NCI-H524 (cell line): Measurements from ENCODE around the gene C22orf39.

Experiments
- DNase-seq, 2 experiments: peaks; one replicate each; lab custom pipeline; 2025; lab: John Stamatoyannopoulos, UW

C22orf39 gene

DNA sequence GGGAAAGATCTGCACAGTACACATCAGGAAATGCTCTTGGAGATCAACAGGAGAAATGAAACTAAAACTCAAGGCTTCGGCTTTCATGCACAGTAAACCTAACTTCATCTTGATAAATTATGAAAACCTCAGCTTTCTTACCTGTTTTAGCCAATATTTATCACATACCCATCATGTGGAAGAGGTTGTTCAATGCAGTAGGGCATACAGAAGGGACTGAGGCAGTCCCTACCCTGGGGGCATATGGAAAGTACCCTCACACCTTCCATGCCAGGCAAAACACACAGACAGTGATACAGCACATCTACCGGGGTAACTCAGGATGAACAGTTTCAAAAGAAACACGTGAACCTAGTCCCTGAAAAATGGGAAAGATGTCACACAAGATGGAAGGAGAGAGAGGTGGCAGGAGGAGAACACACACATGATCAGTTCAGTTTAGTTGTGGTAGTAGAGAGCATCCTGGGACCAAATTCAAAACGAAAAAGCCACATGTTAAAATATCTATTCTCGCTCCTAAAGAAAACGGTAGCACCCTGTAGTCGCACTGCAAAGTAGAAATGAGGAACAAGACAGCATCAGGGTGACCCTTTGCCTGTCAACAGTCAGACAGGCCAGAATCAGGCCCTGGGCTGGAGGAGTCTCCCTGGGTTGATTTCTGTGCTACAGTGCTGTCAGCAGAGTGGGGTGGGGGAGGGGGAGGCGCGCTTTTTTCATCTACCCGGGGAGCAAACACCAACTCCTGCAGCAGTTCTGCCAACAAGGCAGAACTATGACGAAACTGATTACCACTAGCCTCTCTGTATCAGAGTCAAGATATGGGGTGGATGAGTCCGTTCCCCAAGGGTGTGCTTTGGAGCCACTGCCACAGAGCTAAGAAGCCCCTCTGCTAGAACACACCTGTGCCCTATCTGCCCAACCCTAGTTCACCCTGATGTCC lies 17.3 kb downstream of the C22orf39 start:
- no peak for DNase-seq

DNA sequence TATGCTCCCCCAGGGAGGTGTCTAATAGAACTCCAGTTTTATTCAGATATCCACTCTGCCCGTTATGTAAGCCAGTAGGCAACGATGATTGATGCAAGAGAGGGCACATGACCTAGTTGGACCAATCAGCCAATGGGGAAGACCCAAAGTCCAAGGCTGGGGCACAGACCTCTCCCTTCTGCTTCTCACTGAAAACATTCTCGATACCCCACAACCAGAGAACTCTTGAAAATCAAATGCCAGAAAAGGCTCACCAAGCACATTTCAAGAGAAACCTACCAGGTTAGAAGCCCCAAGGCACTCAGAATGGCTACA lies 23.4 kb downstream of the C22orf39 start:
- DNase-seq: no peak

DNA sequence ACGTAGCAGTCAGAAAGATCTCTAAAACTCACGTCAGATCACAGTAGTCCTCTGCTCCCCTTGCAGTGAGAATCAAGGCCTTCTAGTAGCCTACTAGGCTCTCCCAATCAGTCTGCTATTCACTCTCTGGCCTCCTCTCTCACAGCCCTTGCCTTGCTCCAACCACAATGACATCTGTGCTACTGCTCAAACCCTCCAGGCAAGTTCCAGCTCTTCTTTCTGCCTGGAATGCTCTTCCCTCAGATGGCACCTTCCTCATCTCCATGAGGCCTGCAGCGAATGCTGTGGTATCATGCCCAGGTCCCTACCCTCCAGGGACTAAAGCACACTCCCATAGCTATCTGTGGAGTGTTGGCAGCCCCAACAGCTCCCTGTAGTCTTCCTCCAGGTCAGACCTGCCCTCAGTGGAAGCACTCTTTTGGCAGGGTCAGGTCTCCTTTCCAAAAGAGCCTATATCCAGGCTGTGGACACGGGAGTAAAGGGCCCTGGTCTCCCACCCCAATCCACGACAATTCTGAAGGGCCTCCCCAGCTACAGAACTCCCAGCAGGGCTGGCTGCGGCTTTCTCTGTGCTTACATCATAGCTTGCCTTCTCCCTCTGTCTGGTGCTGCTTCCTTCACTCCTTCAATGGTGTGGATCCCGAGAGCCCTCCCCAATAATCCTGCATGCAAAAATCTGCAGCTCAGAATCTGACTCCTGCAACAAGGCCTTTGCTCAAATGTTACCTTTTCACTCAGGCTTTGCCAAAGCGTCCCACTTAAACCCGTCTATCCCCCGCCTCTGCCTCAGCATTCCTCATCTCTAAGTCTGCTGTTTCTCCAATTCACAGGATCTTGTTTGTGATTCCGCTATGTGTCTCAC lies 24.8 kb downstream of the C22orf39 start:
- no peak for DNase-seq

DNA sequence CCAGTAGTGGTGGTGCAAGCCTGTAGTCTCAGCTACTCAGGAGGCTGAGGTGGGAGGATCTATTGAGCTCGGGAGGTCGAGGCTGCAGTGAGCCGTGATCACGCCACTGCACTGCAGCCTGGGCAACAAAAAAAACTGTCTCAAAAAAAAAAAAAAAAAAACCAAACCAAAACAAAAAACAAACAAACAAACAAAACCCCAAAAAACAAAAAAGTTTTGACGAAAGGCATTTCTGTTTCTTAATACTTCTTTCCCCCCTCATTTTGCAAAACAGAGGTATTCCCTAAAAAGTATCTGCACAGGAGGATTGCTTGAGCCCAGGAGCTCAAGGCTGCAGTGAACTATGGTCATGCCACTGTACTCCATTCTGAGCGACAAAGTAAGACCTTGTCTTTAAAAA lies 27.2 kb downstream of the C22orf39 start:
- DNase-seq: no peak

DNA sequence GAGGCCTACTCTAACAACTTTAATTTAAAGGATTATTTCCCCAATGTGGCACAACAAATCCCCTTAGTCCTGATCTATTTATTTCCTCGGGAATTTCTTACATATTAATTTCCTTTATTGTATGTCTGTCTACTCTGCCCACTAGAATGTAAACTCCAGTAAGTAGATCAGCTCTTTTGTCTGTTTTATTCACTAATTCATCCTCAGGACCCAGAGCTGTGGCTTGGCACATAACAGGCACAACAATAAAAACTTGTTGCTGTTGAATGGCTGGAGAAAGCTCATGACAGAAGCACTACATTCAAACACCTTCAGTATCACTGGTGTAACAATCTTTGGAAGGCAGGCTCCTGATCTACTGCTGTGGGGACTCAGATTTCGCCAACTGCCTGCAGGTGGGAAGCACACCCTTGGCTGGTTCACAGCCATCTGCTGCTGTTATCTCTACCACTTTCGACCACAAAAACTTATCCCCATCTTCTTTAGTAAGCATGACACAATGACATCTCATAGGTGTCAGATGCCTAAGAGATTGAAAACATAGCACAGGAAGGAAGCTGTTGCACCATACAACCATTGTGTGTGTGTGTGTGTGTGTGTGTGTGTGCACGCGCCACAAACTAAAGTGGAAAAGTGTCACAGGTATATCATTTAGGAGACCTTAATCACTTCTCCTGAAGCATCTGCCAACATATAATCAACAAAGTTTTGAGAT lies 27.9 kb downstream of the C22orf39 start:
- peak in 1 of 2 experiments; percentile 63 for DNase-seq

DNA sequence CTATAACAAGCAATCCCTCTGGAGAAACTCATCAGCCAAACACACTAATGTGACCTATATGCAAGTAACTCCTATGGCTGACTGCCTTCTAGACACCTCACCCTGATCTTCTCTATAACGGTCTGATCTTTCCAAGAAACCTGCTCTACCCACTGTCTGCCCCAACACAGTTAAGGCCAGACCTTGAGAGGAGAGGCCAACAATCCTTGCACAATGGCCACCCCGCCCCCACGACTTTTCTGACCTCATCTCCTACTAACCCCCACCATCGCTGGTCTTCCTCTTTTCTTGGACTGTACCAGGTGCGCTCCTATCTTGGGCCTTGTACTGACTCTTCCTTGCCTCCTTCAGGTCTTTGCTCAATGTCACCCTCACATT lies 28.4 kb downstream of the C22orf39 start:
- no peak for DNase-seq

DNA sequence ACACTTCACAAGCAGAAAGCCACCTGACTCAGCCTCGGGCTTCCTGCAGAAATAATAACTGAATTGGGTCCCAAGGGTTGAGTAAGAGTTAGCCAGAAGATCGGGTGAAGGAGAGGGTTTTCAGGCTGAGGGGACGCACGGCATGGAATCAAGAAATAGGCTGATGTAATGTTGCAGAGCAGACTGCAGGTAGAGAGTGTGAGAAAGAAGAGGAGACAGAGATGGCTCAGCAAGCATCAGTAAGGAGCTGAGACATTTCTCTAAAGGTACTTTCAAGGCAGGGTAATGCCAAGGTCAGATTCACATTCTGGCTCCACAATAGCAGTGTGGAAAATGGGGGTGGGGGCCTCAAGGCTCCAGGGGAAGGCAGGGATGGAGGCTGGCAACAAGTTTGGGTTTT lies 34.6 kb downstream of the C22orf39 start:
- no peak for DNase-seq

DNA sequence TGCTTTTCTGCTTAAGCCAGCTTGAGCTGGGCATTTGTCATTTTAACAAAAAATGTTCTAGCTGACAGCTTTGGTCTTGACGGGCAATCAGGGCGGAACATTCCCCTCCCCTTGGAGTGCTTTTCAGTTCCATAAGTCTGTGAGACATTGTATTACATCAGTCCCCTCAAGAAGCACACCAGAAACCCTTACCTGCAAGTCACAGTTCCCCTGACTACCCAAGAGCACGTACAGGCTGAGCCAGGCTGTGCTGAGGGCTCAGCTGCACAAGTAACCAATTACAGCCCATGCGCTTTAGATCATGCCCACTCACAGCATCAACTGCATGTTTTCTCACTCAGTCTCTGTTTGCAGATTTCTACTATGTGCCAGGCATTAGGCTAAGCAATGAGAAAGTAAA lies 35.0 kb downstream of the C22orf39 start:
- no peak for DNase-seq

DNA sequence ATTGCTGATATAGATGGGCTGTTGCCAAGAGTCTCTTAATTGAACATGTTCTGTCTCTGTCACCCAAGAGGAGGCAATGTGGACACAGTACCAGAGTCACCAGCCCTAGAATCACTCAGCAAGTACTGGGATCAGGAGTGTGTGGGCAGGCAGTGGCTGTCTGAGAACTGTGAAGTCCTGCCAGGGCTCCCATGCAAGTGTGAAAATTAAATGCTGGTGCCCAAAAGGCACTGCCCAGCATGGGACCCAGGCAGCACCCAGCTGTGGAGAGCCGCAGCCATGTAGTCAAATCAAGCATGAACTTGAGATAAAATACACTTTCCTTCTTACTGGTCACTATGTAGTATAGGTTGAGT lies 35.8 kb downstream of the C22orf39 start:
- DNase-seq: no peak

DNA sequence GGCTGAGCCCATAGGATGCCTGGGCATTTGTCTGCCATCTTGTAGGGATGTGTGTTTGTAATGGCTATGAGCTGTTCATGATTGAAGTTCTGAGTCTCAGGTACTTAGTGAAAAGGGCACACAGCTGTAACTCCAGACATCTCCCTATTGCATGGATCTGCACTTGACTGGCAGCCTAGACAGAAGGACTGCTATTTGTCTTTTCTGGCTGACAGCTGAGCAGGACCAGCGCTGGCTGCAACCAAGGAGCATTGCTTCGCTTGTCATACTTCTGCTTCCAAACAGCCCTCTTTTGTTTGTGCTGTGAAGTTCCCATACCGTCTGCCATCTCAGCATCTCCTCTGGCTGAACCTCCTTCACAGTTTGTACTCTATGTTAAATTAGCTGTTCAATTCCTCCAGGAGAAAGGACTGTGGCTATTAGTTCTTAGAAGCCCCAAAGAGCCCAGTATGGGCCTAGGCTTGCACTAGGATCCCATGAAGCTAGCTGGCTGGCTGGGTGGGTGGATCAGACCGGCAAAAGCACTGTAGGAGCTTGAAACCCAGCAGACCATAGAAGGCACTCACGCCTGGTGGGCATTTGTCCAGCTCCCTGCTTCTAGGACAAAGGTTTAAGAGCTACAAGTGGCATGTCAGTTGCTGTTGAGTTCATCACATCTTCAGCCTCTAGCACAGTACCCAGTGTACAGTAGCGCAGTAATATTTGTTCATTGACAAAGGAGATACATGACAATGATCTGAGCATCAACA lies 36.4 kb downstream of the C22orf39 start:
- no peak for DNase-seq

DNA sequence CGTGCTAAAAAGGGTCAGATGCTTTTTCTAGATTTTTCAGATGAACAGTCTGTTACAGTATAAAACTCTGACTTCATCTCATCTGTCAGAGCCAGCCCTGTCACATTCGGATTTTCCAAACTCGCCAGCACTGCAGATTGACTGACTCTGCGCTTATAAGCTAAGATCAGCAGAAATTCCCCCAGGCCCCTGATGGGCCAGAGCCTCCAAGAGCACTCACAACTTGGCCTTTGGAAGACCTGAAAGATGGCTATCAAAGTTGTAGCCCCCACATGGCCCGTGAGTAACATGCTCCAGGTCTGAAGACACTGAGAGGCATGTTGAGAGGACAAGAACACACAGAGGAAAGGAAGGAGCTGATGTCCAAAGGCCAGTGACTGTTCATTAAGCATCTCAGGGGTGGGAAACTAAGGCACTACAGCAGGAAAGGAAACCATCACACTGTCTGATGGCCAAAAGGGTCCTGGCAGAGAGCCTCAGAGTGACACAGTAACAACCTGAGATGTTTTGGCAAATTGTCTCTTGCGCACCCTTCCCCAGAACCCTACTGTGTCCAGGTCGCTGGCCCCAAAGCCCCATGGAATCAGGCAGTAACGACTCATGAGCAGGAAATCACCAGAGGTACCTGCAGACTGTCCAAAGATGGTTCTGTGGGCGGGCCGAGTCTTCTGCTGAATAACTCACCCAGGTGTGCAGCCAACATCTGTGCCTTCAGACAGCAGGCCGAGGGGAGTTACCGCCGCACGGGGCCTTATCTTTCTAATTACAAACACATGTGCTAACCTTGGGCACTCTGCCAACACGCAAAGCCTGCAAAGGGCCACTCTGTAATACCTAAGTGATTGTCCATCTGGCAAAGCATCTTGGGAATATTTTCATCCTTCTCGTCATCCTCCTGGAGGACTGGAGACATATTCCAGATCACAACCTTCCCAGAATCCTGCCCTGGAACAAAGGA lies 39.6 kb downstream of the C22orf39 start:
- DNase-seq: peak; percentile 77 to 94

DNA sequence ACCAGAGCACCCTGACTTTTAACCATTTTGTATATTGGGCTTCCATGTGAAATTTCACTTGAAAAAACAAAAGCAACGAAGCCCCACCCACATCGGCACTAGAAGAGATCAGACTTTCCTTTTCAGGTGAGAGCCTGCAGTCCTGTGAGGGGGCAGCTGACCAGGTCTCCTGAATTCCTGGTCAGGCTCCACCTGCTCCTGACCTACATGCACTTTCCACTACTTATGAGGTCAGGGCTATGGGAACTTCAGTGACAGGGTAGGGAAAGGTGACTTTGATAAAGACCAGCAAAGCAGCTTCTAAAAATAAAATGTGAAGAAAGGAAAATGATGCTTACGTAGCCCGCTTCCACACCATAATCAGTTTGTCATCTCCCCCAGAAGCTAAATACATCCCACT lies 40.7 kb downstream of the C22orf39 start:
- DNase-seq: no peak

DNA sequence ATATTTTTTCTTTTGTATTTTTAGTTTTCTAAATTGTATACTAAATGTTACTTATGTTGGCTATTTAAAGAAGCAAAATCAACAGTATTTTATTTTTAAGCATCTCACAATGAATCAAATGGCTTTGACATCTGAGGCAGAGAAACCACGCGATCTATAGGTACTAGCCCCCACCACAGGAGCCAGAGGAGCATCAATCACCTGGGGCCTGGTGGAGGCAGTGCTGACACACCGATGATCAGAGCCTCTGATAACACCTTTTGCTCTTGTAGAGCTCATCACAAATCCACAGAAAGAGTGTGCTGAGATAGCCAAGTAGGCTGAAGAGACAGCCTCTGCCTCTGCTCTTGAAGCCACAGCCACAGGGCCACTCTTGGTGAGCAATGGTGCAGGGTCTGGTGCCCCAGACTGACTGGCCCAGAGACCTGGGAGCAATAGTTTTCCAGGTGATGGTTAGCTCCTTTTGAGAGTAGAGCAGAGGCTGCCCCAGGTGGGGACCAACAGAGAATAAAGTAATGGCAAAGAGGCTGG lies 41.2 kb downstream of the C22orf39 start:
- DNase-seq: no peak

DNA sequence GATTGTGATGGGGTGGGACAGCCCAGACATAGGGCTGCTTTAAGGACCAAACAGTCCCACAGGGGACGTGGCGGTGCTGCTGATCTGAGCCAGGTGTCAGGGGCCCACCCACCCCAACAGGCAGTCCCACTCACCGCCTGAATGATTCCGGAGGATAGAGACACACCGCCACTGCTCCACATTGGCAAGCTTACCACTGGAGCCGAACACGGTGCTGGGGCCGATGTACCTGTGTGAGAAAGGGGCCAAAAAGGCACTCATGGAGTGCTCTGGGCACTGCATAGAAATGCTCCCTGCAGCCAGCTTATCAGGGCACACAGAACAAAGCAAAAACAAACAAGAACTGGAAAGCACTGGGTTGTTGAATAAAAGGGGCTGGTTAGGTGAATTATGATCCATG lies 41.9 kb downstream of the C22orf39 start:
- no peak for DNase-seq

DNA sequence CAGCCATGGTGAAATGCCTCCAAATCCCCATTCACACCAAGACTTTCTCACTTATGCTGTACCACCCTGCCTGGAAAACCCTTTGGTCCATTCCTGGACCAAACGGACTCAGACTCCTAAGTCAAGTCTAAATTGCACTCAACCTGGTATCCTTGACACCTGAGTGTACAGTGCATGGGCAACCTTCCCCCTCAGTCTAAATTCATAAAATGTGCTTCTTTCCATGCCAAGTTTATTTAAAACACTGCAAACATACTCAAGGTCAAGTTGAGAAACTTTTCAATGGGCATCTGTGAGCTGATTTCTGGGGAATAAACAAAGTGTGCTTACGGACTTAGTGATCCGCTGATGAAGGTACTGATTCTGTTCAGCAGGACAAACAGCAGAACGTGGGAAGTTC lies 42.4 kb downstream of the C22orf39 start:
- no peak for DNase-seq

DNA sequence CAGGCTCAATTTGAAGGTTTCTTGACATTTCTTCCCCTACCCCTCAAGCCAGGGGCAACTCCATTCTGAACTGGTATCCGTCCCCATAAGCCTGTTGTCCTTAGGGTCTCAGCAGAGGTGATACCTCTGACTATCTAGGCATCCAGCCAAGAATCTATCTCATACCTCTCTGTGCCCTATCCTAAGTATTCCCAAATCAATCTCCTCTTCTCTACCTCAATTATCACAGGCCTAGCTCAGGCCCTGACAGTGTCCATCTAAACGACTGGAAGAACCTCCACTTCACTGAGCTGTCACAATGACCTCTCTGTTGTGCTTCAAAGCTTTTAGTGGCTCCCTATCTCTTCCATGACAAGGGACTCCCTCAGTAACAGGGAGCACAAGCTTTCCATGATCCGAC lies 42.8 kb downstream of the C22orf39 start:
- DNase-seq: no peak

DNA sequence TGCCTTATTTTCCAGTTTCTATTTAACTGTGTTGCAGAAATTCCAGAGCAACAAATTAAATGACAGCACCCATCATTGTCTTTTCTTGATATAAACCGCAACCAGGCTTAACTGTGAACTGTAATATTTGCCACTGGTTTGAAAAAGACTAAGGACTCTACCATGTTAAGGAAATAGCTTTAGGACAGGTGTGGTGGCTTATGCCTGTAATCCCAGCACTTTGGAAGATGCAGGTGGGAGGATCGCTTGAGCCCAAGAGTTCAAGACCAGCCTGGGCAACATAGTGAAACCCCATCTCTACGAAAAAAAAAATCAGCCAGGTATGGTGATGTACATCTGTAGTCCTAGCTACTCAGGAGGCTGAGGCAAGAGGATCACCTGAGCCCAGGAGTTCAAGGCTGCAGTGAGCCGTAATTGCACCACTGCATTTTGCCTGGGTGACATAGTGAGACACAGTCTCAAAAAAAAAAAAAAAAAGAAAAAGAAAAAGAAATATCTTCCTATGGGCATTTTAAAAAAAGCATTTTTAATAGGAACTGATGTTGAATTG lies 44.8 kb downstream of the C22orf39 start:
- DNase-seq: no peak

DNA sequence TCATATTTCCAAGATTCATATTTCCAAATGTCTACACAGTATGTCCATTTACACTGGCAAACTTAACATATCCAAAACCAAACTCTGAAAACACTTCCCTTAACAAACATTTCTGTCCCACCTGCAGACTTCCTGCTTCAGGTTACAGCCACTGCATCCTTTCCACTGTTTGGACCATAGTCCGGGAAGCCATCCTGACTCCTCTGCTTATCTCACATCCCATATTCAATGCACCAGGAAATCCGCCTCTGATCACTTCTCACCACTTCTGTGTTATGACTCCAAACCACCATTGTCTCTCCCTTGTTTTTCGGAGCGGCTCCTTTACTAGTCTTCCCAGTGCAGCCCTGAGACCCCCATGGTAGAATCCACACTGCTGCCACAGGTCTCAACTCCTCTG lies 46.0 kb downstream of the C22orf39 start:
- DNase-seq: no peak

DNA sequence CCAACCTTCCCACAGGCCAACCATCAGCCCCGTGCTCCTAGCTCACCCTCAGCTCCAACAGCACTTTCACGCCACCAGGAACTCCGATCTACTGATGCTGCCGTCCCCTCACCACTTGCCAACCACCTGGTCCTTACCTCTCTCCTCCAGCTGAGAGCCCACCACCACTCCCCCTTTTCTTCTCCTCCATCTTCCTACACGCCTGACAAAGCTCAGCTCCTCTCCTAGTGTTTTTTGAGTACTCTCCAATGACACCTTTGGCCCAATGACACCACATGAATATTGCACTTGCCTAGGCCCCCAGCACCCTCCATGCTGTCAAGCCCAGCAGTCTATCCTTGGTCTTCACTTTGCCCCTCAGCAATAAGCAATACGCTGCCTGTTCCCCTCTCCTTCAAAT lies 46.6 kb downstream of the C22orf39 start:
- no peak for DNase-seq

DNA sequence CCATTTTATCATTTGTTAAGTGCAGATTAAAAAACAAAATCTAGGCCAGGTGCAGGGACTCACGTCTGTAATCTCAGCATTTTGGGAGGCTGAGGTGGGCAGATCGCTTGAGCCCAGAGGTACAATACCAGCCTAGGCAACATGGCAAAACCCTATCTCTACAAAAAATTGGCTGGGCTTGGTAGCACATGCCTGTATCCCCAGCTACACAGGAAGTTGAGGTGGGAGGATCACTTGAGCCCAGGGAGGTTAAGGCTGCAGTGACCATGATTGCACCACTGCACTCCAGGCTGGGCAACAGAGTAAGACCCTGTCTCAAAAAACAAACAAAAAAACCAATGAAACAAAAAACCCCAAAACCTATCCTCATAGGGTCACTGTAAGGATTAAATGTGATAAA lies 48.9 kb downstream of the C22orf39 start:
- DNase-seq: no peak
